Esophagus muscularis mucosa (tissue), 3 donors: ENCODE measurements around the gene SAT1.

Experiments
- CTCF ChIP-seq, 3 experiments: fragments of 200-600 bp in 2 of 3; fragments of 450-650 bp in 1 of 3; sonication (generic) in 2 of 3; IDR thresholded peaks; one replicate each; pipeline ENCODE4 v1.5.1; 2017 to 2019; ENCODE audit warnings: antibody characterized with exemption in 3 of 3, mild to moderate bottlenecking in 2 of 3, moderate library complexity in 1 of 3
- POLR2A ChIP-seq: fragments of 450-650 bp; IDR thresholded peaks from one replicate; pipeline ENCODE4 v1.6.1; 2017; ENCODE audit warnings: antibody characterized with exemption, moderate library complexity, mild to moderate bottlenecking, low read depth

DNA sequence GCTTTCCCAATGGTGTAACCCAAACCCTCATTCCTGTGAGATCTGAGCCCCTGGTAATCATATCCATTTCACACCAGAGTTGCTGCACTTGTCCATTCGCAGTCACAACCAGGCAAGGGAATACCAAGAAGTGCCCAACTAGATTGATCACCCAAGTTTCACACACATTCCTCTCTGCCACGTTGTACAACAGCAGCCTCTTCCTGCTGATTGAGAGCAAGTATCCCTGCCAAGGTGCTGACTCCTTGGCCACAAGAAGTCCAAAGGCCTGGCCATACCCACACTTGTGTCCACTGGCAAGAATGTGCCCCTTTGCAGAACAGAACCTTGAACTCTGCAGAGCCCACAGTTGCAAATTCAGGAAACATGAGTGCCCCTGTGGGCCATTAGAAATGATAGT lies 33.4 kb upstream of the SAT1 start:
- no peak for TF ChIP-seq POLR2A
- TF ChIP-seq CTCF (IDR thresholded peaks at IDR 0.05): no peak
